Stimulated activated CD8-positive, alpha-beta memory T cell treated with anti-CD3 and anti-CD28 coated beads, Interleukin-4, amount 100 ng/mL, for 1 hour (primary cell): ENCODE results near the gene TSPYL1.
"Not testable (repeated sequence)": the region's sequence is repeated elsewhere in the genome, so short reads cannot be mapped to it uniquely, and the experiment has no call there.

Source experiments
- DNase-seq, 2 donors: peaks; one replicate each; pipeline ENCODE4 v3.0.0-alpha.2; 2020; ENCODE audit warnings: low read depth in 2 of 2, low spot score in 1 of 2

The TSPYL1 gene

GRCh38 chr6:116279232-116280160, at the start of gene TSPYL1:
TSS of gene TSPYL1 (minus strand) at chr6:116279930. CDS start at chr6:116279830, 100 bp downstream.
- DNase-seq, result peak; percentile 88 to 92

GRCh38 chr6:116329156-116329555, 49.4 kb upstream of the TSPYL1 start:
- DNase-seq, result no peak

- DNase-seq, result no peak
Observed at GRCh38 chr6:116328528-116328903, 48.8 kb upstream of the TSPYL1 start.

- no peak for DNase-seq
Observed at GRCh38 chr6:116327803-116328527, 48.2 kb upstream of the TSPYL1 start.

- DNase-seq, result no peak
Observed at GRCh38 chr6:116326996-116327395, 47.3 kb upstream of the TSPYL1 start.

GRCh38 chr6:116326181-116326671, 46.5 kb upstream of the TSPYL1 start:
- DNase-seq, result no peak

GRCh38 chr6:116325634-116326132, 46.0 kb upstream of the TSPYL1 start:
- not testable (repeated sequence) for DNase-seq

GRCh38 chr6:116323863-116324262, 44.1 kb upstream of the TSPYL1 start:
- no peak for DNase-seq

GRCh38 chr6:116321933-116322332, 42.2 kb upstream of the TSPYL1 start:
- not testable (repeated sequence) for DNase-seq

- no peak for DNase-seq
Observed at GRCh38 chr6:116316772-116317467, 37.2 kb upstream of the TSPYL1 start.

GRCh38 chr6:116314878-116315277, 35.1 kb upstream of the TSPYL1 start:
- DNase-seq, result no peak

- DNase-seq, result no peak
Observed at GRCh38 chr6:116314218-116314617, 34.5 kb upstream of the TSPYL1 start.

- DNase-seq, result no peak
Observed at GRCh38 chr6:116313101-116313776, 33.5 kb upstream of the TSPYL1 start.

GRCh38 chr6:116309657-116310056, 29.9 kb upstream of the TSPYL1 start:
- DNase-seq, result no peak

- no peak for DNase-seq
Observed at GRCh38 chr6:116309001-116309400, 29.3 kb upstream of the TSPYL1 start.

- DNase-seq, result no peak
Observed at GRCh38 chr6:116307633-116308032, 27.9 kb upstream of the TSPYL1 start.

GRCh38 chr6:116307001-116307400, 27.3 kb upstream of the TSPYL1 start:
- no peak for DNase-seq

GRCh38 chr6:116304538-116305097, 24.9 kb upstream of the TSPYL1 start:
- DNase-seq, result no peak

GRCh38 chr6:116301104-116301503, 21.4 kb upstream of the TSPYL1 start:
- DNase-seq, result no peak

GRCh38 chr6:116300566-116300965, 20.8 kb upstream of the TSPYL1 start:
- DNase-seq, result no peak
